GM12878 (cell line): ENCODE data around the gene STRADB.
"Not testable (repeated sequence)": the region's sequence is repeated elsewhere in the genome, so short reads cannot be mapped to it uniquely, and the experiment has no call there.

Experiments used
- GABPA ChIP-seq: IDR thresholded peaks from 2 replicates; pipeline ENCODE4 v1.6.1; 2014; ENCODE audit warnings: antibody characterized with exemption, low read depth, mild to moderate bottlenecking, inconsistent platforms
- SIN3A ChIP-seq: IDR thresholded peaks from 2 replicates; pipeline ENCODE4 v1.6.1; 2012; ENCODE audit warnings: low read depth, low read length, improper control_type of control experiment
- TAF1 ChIP-seq: IDR thresholded peaks from 2 replicates; pipeline ENCODE4 v1.6.1; 2011; ENCODE audit warnings: mild to moderate bottlenecking, low read depth, low read length, borderline replicate concordance

DNA sequence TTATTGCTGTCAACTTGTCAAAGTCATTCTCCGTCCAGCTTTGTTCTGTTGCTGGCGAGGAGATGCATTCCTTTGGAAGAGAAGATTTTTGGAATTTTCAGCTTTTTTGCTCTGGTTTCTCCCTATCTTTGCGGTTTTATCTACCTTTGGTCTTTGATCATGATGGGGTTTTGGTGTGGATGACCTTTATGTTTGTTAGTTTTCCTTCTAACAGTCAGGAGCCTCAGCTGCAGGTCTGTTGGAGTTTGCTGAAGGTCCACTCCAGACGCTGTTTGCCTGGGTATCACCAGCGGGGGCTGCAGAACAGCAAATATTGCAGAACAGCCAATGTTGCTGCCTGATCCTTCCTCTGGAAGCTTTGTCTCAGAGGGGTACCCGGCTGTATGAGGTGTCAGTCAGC, 21.7 kb upstream of the STRADB start:
- not testable (repeated sequence) for TF ChIP-seq GABPA, TAF1, SIN3A
